Measurements from ENCODE around the gene SENP3.

The SENP3 gene

GRCh38 chr17:7613769-7614424 is 52.2 kb downstream of the SENP3 start (continued):
- TF ChIP-seq ZNF26 (tag by site-specific recombination; IDR thresholded peaks at IDR 0.05), result no peak
- TF ChIP-seq SETDB1 (IDR thresholded peaks at IDR 0.05; ENCODE audit: insufficient read length, low read length), result no peak
- no peak for TF ChIP-seq KLF17 (tag by site-specific recombination; IDR thresholded peaks at IDR 0.05)
- TF ChIP-seq PRDM2 (tag by site-specific recombination; IDR thresholded peaks at IDR 0.05; ENCODE audit: borderline replicate concordance), result no peak
- no peak for TF ChIP-seq ZNF10 (tag by site-specific recombination; IDR thresholded peaks at IDR 0.05)
- TF ChIP-seq ATF2 (tag by site-specific recombination; IDR thresholded peaks at IDR 0.05; ENCODE audit: low read depth), result no peak
- TF ChIP-seq ZNF704 (tag by site-specific recombination; IDR thresholded peaks at IDR 0.05), result no peak
- no peak for TF ChIP-seq ZBTB7A (tag by site-specific recombination; IDR thresholded peaks at IDR 0.05; ENCODE audit: low read depth)
- TF ChIP-seq ZNF24 (tag by site-specific recombination; IDR thresholded peaks at IDR 0.05), result no peak
- TF ChIP-seq ZNF571 (tag by site-specific recombination; IDR thresholded peaks at IDR 0.05), result no peak
- no peak for TF ChIP-seq ZNF555 (tag by site-specific recombination; conservative IDR thresholded peaks at IDR 0.05)
- TF ChIP-seq ZNF394 (tag by site-specific recombination; IDR thresholded peaks at IDR 0.05; ENCODE audit: borderline replicate concordance), result no peak
- no peak for TF ChIP-seq ZNF843 (tag by site-specific recombination; IDR thresholded peaks at IDR 0.05)
- TF ChIP-seq ZNF341 (tag by site-specific recombination; IDR thresholded peaks at IDR 0.05; ENCODE audit: low read depth), result no peak
- no peak for TF ChIP-seq MYNN (tag by site-specific recombination; IDR thresholded peaks at IDR 0.05; ENCODE audit: borderline replicate concordance)
- no peak for TF ChIP-seq BCL11A (tag by site-specific recombination; IDR thresholded peaks at IDR 0.05; ENCODE audit: low read depth)
- TF ChIP-seq ZNF629 (tag by site-specific recombination; IDR thresholded peaks at IDR 0.05), result no peak
- peak; percentile 11; the same call in 1 of the 2 replicates for TF ChIP-seq HIC1 (tag by site-specific recombination; IDR thresholded peaks at IDR 0.05)
- TF ChIP-seq ZNF548 (tag by site-specific recombination; IDR thresholded peaks at IDR 0.05), result no peak
- TF ChIP-seq ZNF280C (tag by site-specific recombination; IDR thresholded peaks at IDR 0.05), result no peak
- TF ChIP-seq ZNF510 (tag by site-specific recombination; IDR thresholded peaks at IDR 0.05; ENCODE audit: insufficient replicate concordance), result no peak
- TF ChIP-seq ZNF157 (tag by site-specific recombination; IDR thresholded peaks at IDR 0.05), result no peak
- TF ChIP-seq ZBTB17 (tag by site-specific recombination; IDR thresholded peaks at IDR 0.05), result 0 out of 2 replicates have a peak, but pooled peaks have one; percentile 22
- no peak for TF ChIP-seq ZNF174 (tag by site-specific recombination; IDR thresholded peaks at IDR 0.05)

Data from HEK293 (cell line).